GM12865 (cell line): Measurements from ENCODE around the gene CCT4.

Source experiments
- DNase-seq: peaks from one replicate; pipeline ENCODE4 v3.0.0; 2010; ENCODE audit warnings: low read depth
- H3K4me3 ChIP-seq: 2 replicates; pipeline ENCODE4 v1.5.1; 2011; ENCODE audit warnings: mild to moderate bottlenecking, low read depth, low read length, control low read depth
- CTCF ChIP-seq: IDR thresholded peaks from 2 replicates; pipeline ENCODE4 v1.5.1; 2011; ENCODE audit warnings: low read length, control low read depth, low read depth, inconsistent platforms; ENCODE audit not compliant: insufficient read depth; ENCODE audit errors: missing control alignments

The CCT4 gene

GRCh38 chr2:61833971-61834370 is 54.5 kb downstream of the CCT4 start:
- TF ChIP-seq CTCF, result no peak
- no peak overlapping the region for H3K4me3 ChIP-seq
- DNase-seq, result no peak

- no peak for TF ChIP-seq CTCF
- DNase-seq, result no peak
- no peak overlapping the region for H3K4me3 ChIP-seq
Observed at GRCh38 chr2:61832183-61832841, 56.1 kb downstream of the CCT4 start.

- DNase-seq, result no peak
- no peak overlapping the region for H3K4me3 ChIP-seq
- TF ChIP-seq CTCF, result no peak
Observed at GRCh38 chr2:61822255-61822654, 66.2 kb downstream of the CCT4 start.
